ENCODE results near the gene FPGS. TPM values are rescaled to one million over a fixed set of nuclear protein-coding genes. Genes with fewer than 3 reads are reported as not detected.
A peak's percentile ranks its signal among the peaks of the same experiment; 100 is the strongest.

Gene FPGS
- total and polyA plus RNA-seq, 8 donors, result 38.8 to 97.4 (median 51.8) TPM

DNA sequence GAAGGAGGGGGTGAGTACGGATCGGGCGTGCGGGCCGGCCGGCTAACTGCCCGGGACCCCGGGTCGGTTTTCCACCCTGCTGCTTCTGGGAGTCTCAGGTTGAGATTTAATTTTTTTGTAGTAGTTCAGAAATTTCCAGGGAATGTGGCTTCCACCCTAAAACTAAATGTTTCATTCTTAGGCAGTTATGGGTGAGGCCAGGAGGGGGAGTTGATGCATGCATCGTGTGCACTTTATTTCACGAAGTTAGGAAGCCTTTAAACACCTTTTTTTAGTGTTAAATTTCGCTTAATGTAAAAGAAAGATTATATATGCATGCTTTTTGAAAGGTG lies 15.9 kb upstream of the FPGS start:
- no peak for DNase-seq
- TF ChIP-seq, protein P1, sequence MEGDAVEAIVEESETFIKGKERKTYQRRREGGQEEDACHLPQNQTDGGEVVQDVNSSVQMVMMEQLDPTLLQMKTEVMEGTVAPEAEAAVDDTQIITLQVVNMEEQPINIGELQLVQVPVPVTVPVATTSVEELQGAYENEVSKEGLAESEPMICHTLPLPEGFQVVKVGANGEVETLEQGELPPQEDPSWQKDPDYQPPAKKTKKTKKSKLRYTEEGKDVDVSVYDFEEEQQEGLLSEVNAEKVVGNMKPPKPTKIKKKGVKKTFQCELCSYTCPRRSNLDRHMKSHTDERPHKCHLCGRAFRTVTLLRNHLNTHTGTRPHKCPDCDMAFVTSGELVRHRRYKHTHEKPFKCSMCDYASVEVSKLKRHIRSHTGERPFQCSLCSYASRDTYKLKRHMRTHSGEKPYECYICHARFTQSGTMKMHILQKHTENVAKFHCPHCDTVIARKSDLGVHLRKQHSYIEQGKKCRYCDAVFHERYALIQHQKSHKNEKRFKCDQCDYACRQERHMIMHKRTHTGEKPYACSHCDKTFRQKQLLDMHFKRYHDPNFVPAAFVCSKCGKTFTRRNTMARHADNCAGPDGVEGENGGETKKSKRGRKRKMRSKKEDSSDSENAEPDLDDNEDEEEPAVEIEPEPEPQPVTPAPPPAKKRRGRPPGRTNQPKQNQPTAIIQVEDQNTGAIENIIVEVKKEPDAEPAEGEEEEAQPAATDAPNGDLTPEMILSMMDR (IDR thresholded peaks at IDR 0.05), result peak in 1 of 2 donors; percentile 44
- H3K9me3 ChIP-seq, result no peaks in the 10 kb centered on the region
- no peak for ATAC-seq
- no peaks in the 10 kb centered on the region for H3K27me3 ChIP-seq
- intact Hi-C loops (cut with DNase I), result loop anchor here in 1 of 2 donors (5.0 kb wide), 1 partner anchor 136 kb away; no protein-coding TSS in a partner anchor
- H3K4me1 ChIP-seq, result peaks cover 12 to 80% of the 10 kb centered on the region in 2 donors
- H3K36me3 ChIP-seq, result peaks cover 0 to 50% of the 10 kb centered on the region in 2 donors
- peak overlapping the region; percentile 89 to 98 for H3K27ac ChIP-seq
- H3K4me3 ChIP-seq, result peak overlapping the region; percentile 96 to 100

DNA sequence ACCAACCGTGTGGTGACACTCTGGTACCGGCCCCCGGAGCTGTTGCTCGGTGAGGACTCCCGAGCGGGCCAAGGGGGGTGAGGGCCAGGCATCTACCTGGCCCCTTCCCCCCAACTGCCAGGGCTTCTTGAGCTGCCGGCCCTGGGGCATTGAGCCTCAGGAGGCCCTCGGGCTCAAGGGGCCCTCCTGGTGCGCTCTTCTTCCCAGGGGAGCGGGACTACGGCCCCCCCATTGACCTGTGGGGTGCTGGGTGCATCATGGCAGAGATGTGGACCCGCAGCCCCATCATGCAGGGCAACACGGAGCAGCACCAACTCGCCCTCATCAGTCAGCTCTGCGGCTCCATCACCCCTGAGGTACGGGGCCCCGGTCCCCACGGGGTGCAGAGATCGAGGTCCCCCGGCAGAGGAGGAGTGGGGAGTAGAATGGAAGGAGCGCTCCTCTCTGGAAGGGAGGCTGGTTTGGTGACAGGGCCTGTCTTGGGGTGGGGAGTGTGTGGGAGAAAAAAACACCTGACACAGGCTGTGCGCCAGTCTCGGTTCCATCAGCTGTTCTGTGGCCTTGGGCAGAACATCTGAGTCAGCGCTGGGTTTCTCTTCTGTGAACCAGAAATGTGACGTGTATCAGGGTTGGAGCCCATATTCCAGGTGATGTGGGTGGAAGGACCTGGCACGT lies 14.2 kb upstream of the FPGS start:
- Histone ChIP-seq H3K27ac (no peak overlapping the region), H3K9me3 (no peaks in the 10 kb centered on the region), H3K27me3 (no peaks in the 10 kb centered on the region), H3K4me1 (peaks cover 12 to 78% of the 10 kb centered on the region in 2 donors), H3K36me3 (peaks cover 0 to 66% of the 10 kb centered on the region in 2 donors), H3K4me3 (no peak overlapping the region)
- no peak for DNase-seq
- ATAC-seq, result no peak
- intact Hi-C loops (cut with DNase I), result loop anchor here in 1 of 2 donors (5.0 kb wide), 1 partner anchor 134 kb away; no protein-coding TSS in a partner anchor
- TF ChIP-seq, protein P1 (IDR thresholded peaks at IDR 0.05), result no peak

DNA sequence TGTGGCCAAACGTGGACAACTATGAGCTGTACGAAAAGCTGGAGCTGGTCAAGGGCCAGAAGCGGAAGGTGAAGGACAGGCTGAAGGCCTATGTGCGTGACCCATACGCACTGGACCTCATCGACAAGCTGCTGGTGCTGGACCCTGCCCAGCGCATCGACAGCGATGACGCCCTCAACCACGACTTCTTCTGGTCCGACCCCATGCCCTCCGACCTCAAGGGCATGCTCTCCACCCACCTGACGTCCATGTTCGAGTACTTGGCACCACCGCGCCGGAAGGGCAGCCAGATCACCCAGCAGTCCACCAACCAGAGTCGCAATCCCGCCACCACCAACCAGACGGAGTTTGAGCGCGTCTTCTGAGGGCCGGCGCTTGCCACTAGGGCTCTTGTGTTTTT lies 13.5 kb upstream of the FPGS start:
- no peak for ATAC-seq
- H3K4me3 ChIP-seq, result no peak overlapping the region
- intact Hi-C loops (cut with DNase I), result loop anchor here in 1 of 2 donors (5.0 kb wide), 1 partner anchor 133 kb away; no protein-coding TSS in a partner anchor
- no peaks in the 10 kb centered on the region for H3K27me3 ChIP-seq
- peaks cover 7 to 78% of the 10 kb centered on the region in 2 donors for H3K4me1 ChIP-seq
- no peaks in the 10 kb centered on the region for H3K9me3 ChIP-seq
- no peak for DNase-seq
- H3K27ac ChIP-seq, result no peak overlapping the region
- peaks cover 0 to 71% of the 10 kb centered on the region in 2 donors for H3K36me3 ChIP-seq
- TF ChIP-seq, protein P1 (IDR thresholded peaks at IDR 0.05), result no peak

DNA sequence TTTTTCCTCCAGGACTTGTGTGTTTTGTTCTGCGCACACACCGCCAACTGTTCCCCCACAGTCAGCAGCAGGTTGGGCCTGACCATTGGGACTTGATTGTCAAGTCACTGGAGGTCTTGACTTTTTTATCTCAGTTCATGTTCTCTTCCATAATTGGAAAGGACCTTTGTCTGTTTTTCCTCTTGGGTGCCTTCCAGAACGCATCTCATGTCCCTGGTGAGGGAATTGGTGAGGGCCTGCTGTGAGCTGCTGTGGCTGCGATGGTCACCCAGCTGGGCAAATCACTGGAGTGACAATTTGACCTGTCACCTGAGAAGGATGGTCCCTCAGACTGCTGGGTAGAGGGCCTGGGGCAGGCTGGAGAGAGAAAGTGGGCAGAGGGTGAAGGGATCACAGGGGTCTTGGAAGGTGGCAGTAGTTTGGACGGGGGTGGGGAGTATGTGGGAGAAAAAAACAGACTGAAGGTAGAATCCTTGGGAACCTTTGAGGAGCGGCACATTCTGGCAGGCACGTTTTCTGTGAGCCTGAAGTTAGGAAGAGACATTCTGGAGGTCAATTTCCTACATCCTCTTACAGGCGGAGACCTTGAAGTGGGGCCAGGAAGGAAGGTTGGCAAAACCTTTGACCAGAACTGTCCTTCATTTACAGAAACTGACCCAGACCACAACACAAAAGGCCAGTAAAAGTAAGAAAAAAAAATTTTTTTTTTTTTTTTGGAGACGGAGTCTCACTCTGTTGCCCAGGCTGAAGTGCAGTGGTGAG lies 12.4 kb upstream of the FPGS start:
- peaks cover 0 to 76% of the 10 kb centered on the region in 2 donors for H3K36me3 ChIP-seq

More for the DNA sequence above, 12.4 kb upstream of the FPGS start:
- H3K9me3 ChIP-seq, result no peaks in the 10 kb centered on the region
- H3K4me3 ChIP-seq, result no peak overlapping the region
- ATAC-seq (no peak), DNase-seq (no peak)
- H3K27me3 ChIP-seq, result no peaks in the 10 kb centered on the region
- H3K27ac ChIP-seq, result no peak overlapping the region
- TF ChIP-seq, protein P1 (IDR thresholded peaks at IDR 0.05), result no peak
- peaks cover 7 to 81% of the 10 kb centered on the region in 2 donors for H3K4me1 ChIP-seq
- intact Hi-C loops (cut with DNase I), result loop anchor here in 1 of 2 donors (10.0 kb wide), 1 partner anchor 85 kb away; the partner anchor contains the start of gene AK1

Measured in left lung (tissue), 10 donors.